Measurements from ENCODE around the gene JAZF1.
A peak's percentile ranks its signal among the peaks of the same experiment; 100 is the strongest.

JAZF1 gene

GRCh38 chr7:27967639-27968038 is 213.0 kb downstream of the JAZF1 start:
- TF ChIP-seq POLR2AphosphoS5 (IDR thresholded peaks at IDR 0.05; ENCODE audit: low read depth) (no peak), SPI1 (IDR thresholded peaks at IDR 0.05; ENCODE audit: borderline replicate concordance, low read depth) (no peak), GABPA (IDR thresholded peaks at IDR 0.05; ENCODE audit: low read depth) (no peak), REST (IDR thresholded peaks at IDR 0.05; ENCODE audit: insufficient replicate concordance, low read depth) (no peak)
- TF ChIP-seq, protein P1, sequence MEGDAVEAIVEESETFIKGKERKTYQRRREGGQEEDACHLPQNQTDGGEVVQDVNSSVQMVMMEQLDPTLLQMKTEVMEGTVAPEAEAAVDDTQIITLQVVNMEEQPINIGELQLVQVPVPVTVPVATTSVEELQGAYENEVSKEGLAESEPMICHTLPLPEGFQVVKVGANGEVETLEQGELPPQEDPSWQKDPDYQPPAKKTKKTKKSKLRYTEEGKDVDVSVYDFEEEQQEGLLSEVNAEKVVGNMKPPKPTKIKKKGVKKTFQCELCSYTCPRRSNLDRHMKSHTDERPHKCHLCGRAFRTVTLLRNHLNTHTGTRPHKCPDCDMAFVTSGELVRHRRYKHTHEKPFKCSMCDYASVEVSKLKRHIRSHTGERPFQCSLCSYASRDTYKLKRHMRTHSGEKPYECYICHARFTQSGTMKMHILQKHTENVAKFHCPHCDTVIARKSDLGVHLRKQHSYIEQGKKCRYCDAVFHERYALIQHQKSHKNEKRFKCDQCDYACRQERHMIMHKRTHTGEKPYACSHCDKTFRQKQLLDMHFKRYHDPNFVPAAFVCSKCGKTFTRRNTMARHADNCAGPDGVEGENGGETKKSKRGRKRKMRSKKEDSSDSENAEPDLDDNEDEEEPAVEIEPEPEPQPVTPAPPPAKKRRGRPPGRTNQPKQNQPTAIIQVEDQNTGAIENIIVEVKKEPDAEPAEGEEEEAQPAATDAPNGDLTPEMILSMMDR (IDR thresholded peaks at IDR 0.05; ENCODE audit: insufficient read depth, low read length): no peak
- Histone ChIP-seq H3K27ac (replicated peaks) (no peak overlapping the region), H3K27me3 (ENCODE audit: insufficient read depth, poor library complexity, severe bottlenecking) (no peaks in the 10 kb centered on the region), H3K4me3 (replicated peaks; ENCODE audit: insufficient read depth, low read length) (no peak overlapping the region)
- DNase-seq (ENCODE audit: low read depth in 1 of 2, low spot score in 1 of 2): no peak

- TF ChIP-seq SPI1 (IDR thresholded peaks at IDR 0.05; ENCODE audit: borderline replicate concordance, low read depth): peak; percentile 71; the same call in 1 of the 2 replicates
- TF ChIP-seq, protein P1 (IDR thresholded peaks at IDR 0.05; ENCODE audit: insufficient read depth, low read length): no peak
- Histone ChIP-seq H3K27me3 (ENCODE audit: insufficient read depth, poor library complexity, severe bottlenecking) (no peaks in the 10 kb centered on the region), H3K27ac (replicated peaks) (no peak overlapping the region), H3K4me3 (replicated peaks; ENCODE audit: insufficient read depth, low read length) (no peak overlapping the region)
- DNase-seq (ENCODE audit: low read depth in 1 of 2, low spot score in 1 of 2): peak in 1 of 2 experiments; percentile 3
Observed at GRCh38 chr7:27966219-27966780, 214.3 kb downstream of the JAZF1 start.

- Histone ChIP-seq H3K4me3 (replicated peaks; ENCODE audit: insufficient read depth, low read length) (no peak overlapping the region), H3K27ac (replicated peaks) (no peak overlapping the region), H3K27me3 (ENCODE audit: insufficient read depth, poor library complexity, severe bottlenecking) (no peaks in the 10 kb centered on the region)
- no peak for DNase-seq (ENCODE audit: low read depth in 1 of 2, low spot score in 1 of 2)
- TF ChIP-seq POLR2AphosphoS5 (IDR thresholded peaks at IDR 0.05; ENCODE audit: low read depth) (no peak), GABPA (IDR thresholded peaks at IDR 0.05; ENCODE audit: low read depth) (no peak), REST (IDR thresholded peaks at IDR 0.05; ENCODE audit: insufficient replicate concordance, low read depth) (no peak), SPI1 (IDR thresholded peaks at IDR 0.05; ENCODE audit: borderline replicate concordance, low read depth) (no peak)
- TF ChIP-seq, protein P1 (IDR thresholded peaks at IDR 0.05; ENCODE audit: insufficient read depth, low read length): no peak
Observed at GRCh38 chr7:27965650-27966049, 214.9 kb downstream of the JAZF1 start.

DNA sequence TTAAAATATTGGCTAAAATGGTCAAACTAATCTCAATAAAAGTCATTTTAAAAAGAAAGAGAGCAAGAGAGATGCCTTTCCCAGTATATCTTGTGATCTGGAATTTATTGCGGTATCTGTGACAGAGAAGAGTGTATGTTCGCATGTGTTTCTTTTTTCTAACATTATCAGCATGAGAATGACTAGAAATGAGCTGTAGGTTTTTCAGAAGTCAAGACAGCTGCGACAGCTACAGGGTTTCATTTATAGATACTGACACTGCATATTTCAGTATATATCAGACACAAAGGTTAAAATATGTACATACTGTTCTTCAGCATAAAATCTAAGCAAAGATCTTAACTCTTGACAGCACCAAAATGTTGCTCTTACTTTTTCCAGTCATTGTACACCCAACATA is 215.8 kb downstream of the JAZF1 start:
- H3K27me3 ChIP-seq (ENCODE audit: insufficient read depth, poor library complexity, severe bottlenecking): no peaks in the 10 kb centered on the region
- TF ChIP-seq POLR2AphosphoS5 (IDR thresholded peaks at IDR 0.05; ENCODE audit: low read depth): no peak
- TF ChIP-seq REST (IDR thresholded peaks at IDR 0.05; ENCODE audit: insufficient replicate concordance, low read depth): no peak
- no peak for TF ChIP-seq GABPA (IDR thresholded peaks at IDR 0.05; ENCODE audit: low read depth)
- TF ChIP-seq SPI1 (IDR thresholded peaks at IDR 0.05; ENCODE audit: borderline replicate concordance, low read depth): no peak
- TF ChIP-seq, protein P1 (IDR thresholded peaks at IDR 0.05; ENCODE audit: insufficient read depth, low read length): no peak
- no peak overlapping the region for H3K4me3 ChIP-seq (replicated peaks; ENCODE audit: insufficient read depth, low read length)
- no peak overlapping the region for H3K27ac ChIP-seq (replicated peaks)
- DNase-seq (ENCODE audit: low read depth in 1 of 2, low spot score in 1 of 2): no peak

Data from HL-60 (cell line).